ENCODE measurements around the gene PMP22.
"Not testable (repeated sequence)": the region's sequence is repeated elsewhere in the genome, so short reads cannot be mapped to it uniquely, and the experiment has no call there.

PMP22 gene

DNA sequence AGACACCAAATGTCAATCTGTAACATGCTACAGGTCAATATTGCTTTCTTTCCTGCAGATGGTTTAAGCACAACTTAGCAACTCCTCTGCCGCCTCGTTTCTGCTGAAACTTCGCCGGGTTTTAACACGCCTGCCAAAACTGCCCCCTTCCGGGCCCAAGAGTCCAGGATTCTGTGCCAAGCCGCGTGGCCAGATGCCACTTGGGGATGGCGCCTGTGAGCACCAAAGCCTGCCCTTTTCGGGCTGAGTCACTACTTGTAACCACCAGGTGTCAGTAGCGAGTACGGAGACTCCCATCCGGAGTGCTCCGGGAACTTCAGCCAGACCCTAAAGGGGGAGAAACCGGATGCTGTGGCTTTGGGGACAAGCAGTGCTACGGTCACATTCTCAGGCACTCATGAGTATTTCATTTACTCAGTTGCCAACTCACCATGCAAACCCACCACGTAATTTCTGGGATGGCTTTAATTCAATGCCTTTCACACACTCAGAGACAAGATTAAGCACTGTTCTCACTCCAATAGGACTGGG, 7.8 kb downstream of the PMP22 start:
- H3K4me3 ChIP-seq (ENCODE audit: low read depth, low read length): no peak overlapping the region

DNA sequence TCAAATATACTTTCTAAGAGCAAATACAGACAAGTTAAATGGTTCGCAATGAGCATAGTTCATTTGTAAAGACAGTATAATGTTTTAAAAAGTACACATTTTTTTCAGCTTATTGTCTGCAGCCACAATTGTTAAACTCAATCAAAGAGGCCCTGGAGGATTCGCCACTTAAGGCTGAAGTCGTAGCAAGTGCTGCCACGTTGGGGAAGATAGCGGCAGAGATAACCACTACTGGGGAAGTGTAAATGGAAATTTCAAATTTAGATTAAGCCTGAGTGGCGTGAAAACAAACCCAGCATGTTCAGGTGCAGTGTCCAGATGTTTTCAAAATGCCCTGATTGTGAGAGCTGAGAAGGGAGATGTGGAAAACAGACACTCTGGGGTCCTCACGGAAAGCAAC, 8.4 kb downstream of the PMP22 start:
- no peak overlapping the region for H3K4me3 ChIP-seq (ENCODE audit: low read depth, low read length)

DNA sequence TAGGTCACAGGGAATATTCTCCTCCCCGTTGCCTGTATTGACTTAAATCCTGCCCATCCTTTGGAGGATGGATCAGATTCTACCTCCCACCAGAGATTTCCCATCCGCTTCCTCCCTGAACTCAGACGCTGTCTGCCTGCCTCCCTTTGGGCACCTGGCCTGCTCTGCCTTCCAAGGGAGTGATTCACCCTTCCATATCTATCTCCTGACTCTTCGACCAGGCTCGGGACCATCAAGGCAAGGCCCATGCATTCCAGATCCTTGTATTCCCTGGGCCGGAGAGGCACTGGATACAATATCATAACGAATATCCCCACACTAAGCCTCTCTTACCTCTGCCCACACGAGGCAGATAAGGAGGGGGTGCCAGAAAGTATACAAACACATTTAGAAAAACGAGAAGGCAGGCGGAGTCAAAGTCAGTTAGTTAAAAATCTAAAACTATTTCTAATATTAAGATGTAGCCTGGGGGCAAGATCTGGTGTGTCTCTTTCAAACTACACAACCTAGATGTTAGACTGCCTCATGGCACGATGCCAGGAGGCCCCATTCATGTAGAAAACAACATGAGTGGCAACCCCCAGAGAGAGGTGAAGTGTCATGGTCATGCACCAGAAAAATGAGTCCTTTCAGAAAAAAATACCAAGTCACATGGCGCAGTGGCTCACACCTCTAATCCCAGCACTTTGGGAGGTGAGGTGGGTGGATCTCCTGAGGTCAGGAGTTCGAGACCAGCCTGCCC, 9.2 kb downstream of the PMP22 start:
- H3K4me3 ChIP-seq (ENCODE audit: low read depth, low read length): no peak overlapping the region

DNA sequence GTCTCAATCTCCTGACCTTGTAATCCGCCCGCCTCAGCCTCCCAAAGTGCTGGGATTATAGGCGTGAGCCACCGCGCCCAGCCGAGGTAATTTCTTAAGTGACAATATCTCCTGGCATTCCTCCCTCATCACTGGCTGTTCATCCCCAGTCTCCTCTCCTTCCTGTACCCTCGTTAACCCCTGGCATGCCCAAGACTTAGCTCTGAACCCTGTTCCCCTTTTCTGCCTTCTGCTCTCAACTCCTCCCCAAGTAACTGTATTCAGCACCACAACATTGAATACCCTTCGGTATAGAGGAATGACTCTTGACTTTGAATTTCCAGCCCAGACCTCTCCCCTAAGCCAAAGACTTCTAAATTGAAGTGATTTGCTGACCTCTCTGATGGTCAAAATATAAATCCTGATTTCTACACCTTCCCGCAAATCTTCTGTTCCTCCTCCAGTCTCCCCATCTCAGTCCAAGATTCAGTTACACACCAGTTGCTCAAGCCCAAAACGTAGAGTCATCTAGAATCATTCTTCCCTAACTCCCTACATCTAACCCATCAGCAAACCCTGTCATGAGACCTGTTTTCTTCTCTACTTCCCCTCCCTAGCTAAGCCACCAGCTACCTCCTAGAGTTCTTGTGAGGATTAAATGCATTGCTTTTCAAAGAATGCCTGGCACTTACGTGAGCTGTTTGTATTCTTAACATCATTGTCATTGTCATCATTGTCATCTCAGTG, 14.8 kb downstream of the PMP22 start:
- no peak overlapping the region for H3K4me3 ChIP-seq (ENCODE audit: low read depth, low read length)

DNA sequence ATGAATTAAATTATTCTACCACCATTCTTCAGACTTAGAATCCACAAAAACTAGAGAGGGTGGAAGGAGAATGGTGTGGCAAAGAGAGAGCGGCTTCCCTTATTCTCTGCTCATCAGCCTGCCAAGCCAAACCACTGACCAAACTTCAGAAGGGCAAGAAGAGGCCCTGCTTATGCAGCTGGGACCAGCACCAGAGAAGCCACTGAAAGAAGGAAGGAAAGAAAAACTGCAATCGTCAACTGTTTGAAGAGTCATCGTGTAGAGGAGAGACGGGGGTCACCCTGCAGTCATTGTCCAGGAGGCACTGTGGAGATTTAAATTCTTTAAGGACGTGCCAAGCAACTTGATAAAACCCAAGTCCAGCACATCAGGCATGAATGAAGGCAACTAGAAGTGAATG, 15.6 kb downstream of the PMP22 start:
- no peak overlapping the region for H3K4me3 ChIP-seq (ENCODE audit: low read depth, low read length)

DNA sequence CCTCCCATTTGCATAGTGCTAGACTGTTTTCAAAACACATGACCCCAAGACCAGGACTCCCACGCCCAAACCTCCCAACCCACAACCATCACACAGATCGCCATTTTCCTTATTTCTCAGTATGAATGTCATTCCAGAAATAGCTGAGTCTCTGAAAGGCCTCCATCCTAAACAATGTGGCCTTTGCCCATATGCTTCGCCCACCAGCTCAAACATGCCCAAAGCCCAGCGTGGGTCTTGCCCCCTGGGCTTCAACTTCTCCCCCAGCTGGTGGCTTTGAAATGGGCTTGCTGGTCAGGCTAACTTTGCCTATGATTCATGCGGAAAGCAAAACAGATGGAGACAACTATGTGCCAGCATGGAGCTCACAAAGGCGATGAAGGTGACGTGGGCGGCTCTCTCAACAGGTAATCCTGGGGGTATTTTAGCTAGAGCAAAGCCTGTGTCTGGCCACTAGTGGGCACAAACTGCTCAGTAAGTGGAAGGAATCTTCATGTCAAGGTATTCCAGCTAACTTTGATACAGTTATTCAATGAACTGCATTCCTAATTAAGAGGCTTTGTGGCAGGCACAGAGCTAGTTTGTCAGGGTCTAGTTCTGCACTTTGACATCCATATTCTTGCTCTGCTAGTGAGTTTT, 17.1 kb downstream of the PMP22 start:
- no peak overlapping the region for H3K4me3 ChIP-seq (ENCODE audit: low read depth, low read length)

DNA sequence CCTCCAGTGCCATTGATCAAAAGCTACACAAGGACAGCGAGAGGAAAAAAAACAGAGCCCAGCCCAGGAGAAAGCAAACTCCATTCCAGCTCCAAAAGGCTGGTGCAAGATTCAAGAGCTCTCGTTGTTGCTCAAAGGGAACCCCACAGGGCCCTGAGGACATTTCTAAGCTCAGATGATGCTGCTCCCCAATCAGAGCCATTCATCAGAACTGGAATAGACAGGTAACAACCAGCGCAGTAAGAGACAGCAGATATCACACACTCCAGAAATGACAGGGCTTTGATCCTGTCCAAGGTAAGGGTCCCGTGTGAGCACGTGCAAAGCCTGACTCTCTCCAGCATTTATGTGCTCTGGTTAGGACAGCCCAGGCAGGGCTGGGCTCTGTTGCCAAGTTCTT, 20.1 kb downstream of the PMP22 start:
- H3K4me3 ChIP-seq (ENCODE audit: low read depth, low read length): no peak overlapping the region

DNA sequence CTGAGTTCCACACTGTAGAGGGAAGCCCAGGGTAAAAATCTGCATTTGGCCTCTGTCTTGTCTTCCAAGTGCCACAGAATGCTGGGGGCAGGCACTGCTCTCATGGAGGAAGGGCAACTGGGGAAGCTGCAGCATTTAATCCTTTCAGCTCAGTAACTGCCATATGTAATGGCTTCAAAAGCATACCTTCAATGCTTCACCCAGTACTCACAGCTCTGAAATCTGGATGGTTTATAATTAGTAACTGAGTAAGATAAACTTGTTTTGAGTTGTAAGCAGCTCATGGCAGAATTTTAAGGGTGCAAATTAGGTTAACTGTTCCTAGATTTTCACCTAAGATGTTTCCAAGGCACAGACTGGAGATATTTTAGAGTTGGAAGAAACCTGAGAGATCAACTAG, 24.5 kb downstream of the PMP22 start:
- H3K4me3 ChIP-seq (ENCODE audit: low read depth, low read length): no peak overlapping the region

DNA sequence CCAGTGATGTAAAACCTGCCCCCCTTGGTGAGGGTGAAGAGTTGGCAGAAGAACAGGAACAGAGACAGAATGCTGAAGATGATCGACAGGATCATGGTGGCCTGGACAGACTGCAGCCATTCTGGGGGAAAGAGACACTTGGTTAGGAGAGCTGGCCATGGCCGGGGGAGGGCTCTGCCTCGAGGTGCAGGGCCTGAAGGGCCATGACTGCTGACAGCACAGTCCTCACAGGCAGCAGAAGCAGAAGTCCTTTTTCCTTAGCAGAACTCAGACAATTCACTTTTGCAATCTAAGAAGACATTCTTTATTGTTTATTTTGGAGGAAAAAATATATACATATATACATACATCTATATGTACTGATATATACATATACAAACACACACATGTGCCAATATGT, 25.6 kb downstream of the PMP22 start:
- no peak overlapping the region for H3K4me3 ChIP-seq (ENCODE audit: low read depth, low read length)

DNA sequence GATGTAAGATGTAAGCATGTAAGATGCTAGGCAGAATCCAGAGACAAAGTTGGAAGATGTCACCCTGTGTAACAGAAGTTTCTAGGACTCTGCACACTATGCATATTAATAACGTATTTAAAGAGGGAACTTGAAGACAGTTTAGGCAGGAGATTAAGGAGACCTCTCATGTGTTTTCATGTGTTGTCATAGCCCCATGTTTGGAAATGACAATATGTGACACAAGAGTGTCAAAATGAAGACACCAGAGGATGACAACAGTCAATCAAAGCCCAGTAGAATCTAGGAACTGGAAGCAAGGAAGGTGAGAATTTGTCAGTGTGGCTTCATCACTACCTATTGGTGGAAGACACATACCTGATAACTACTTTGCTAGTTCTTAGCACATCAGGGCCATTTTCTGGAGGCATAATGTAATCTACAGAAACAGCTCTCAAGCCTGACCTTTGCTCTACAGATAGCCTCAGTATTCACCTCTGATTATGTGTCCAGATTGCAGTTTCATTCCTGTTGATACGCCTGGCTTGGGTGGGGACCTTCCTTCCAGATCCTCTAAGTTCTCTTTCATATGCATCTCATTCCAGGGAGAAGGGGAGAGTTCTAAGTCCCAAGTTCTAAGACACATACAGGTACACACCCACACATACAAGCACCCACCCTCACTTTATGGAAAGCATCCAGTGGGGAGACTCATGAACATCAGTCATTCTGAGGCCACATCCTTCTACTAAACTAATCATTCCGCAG, 26.3 kb downstream of the PMP22 start:
- no peak overlapping the region for H3K4me3 ChIP-seq (ENCODE audit: low read depth, low read length)

DNA sequence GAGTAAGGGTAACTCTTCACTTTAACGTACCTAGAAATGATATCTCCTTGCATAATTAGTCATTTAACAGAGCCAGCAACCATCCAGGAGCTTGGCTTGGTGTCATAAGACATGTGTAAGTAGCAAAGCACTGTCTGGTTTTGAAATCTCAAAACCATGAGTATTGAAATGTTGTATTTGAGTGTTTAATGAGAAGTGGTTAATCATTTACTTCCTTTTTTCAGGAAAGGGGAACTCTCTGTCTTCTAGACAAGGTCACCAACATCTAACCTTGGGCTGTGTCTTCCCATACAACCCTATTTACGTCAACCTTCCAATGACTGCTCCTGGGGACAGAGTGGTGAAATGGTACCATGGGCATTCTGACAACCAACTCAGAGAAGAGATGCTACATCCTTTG, 27.1 kb downstream of the PMP22 start:
- no peak overlapping the region for H3K4me3 ChIP-seq (ENCODE audit: low read depth, low read length)

DNA sequence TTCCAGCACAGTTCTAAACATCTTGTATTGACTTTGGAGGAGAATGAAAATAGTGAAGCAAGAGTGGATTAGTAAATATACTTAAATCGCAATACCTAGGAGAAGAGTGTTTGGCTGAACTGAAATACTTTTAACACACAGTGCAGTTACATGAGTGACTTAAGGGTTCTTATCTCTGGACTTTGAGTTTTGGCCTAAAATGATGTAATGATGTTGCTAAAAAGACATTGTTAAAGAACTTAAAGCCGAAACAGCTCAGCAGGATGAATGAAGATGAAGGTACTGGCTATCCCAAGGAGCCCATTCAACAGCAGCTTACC, 28.1 kb downstream of the PMP22 start:
- H3K4me3 ChIP-seq (ENCODE audit: low read depth, low read length): no peak overlapping the region

DNA sequence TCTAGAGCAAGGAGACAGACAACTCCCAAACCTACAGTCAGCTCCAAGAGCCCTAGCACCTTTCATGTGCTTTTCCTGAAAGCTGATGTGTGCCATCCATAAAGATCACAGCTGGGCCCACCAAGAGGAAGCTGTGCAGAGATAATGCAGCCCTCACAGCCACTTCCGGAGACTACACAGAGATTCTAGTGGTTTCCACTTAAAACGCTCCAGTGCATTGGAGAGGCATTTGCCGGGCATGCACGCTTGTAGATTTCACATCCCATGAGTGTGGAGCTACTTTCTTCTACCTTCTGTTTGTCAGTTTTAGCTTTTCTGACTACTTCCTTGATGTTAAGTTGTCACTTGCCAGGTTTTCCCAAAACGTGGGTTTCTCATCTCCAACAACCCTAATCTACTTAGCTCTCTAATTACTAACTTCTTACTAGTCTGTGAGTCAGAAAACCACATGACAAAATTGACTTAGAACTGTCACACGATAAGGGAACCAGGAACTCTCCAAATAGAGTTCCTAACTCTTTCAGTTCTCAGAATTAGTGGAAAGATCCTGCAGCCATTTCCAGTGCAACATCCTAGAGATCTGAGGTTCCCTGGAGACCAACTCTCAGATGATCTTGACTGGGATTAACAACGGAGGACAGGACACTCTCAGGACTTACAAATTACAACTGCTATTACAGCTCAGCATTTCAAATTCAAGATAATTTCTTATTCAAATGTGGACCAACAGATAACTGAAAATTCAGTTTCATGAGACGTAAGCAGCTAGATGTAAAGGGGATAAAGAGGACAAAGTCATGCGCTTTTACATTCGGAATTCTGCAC, 28.6 kb downstream of the PMP22 start:
- no peak overlapping the region for H3K4me3 ChIP-seq (ENCODE audit: low read depth, low read length)

DNA sequence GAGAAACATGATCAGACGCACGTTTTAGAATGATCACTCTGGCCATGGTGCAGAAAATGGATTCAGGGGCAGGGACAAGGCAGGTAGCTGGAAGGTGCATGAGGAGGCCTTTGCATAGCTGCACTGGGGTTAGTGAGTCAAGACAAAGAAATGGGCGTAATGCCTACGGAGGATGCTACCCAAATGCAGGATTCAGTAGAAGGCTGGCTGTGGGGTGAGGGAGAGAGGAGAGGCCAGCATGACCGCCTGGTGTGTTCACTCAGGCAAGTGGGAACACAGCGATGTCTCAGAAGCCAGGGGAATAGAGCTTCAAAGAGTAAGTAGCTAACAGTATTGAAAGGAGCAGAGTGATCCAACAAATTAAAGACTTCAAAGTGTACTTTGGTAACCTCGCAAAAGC, 31.2 kb downstream of the PMP22 start:
- H3K4me3 ChIP-seq (ENCODE audit: low read depth, low read length): no peak overlapping the region

DNA sequence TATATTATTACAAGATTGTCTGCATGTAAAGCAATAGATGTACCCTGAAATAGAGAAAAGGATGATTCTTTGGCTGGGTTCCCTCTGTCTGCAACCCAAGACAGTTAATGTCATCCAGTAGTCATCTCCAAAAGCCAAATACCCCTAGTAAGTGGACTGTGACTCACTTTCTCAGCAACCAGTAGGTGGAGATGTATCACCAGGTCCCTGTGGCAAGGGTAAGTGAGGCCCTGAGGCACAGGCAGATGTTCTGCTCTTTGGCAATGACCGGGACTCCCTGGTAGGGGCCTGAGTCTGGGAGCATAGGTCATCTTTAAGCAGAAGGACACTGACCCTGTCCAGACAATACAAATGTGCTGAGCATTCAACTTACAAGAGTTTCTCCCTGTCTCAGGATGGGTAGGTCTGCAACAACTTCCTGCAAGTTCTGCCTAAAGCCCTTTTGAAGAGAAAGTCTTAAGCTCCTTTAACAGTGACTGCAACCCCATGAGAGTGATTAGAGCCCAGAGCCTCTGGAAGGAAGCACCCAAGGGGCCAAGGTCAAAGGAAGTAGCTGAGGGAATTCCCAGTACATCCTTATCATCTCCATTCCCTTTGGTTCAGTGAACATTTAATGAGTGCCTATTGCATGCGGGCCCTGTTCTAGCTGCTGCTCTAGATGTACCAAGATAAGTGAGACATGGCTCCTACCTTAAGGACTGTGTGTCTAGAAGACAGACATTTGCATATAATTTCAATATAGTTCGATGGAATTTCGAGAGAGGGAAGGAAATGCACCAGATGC, 31.9 kb downstream of the PMP22 start:
- no peak overlapping the region for H3K4me3 ChIP-seq (ENCODE audit: low read depth, low read length)

DNA sequence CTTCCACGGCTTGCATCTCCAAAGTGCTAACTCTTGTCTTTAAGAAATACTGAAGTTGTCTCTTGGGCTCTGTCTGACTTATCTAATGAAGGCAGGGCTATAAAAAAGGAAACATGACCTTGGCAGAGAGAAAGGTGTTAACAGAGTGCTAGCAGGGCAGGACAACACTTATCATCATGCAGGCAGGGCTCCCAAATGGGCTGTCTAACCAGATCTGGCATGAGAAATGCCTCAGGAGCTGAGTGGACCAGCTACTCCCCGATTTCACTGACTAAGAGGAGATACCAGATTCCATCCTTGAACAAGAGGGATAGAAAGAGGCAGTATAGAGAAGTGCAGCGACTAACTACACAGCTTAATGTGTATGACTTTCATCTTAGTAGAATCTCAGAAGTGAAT, 32.6 kb downstream of the PMP22 start:
- no peak overlapping the region for H3K4me3 ChIP-seq (ENCODE audit: low read depth, low read length)

DNA sequence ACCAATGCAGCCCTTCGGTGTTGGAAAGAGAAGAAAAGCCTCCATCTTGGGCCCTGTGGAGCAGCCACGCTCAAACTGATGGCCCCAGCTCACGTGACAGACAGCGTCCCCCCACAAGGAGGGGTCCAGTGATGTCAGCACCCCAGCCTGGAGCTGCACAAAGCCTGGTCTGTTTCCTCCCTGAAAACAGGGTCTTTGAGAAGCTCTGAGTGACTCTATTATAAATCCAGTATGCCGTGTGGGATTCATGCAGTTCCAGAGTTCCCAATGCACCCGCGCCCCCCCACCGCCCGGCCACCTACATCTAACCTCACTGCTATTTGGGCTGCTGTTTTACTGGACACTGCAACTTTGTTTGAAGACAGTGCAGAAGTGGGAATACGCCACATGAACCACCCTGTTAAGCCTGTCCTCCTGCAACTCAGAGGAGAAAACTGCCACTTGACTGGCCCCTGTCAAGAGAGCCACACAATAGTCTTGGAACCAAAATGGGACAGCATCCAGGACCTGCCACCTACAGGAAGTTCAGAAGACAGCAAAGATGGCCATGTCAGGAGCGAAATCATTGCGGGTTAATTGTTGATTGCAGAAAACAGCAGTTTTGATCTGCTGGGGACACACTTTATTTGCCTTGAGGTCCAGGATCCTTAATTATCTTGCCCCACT, 33.1 kb downstream of the PMP22 start:
- H3K4me3 ChIP-seq (ENCODE audit: low read depth, low read length): no peak overlapping the region

DNA sequence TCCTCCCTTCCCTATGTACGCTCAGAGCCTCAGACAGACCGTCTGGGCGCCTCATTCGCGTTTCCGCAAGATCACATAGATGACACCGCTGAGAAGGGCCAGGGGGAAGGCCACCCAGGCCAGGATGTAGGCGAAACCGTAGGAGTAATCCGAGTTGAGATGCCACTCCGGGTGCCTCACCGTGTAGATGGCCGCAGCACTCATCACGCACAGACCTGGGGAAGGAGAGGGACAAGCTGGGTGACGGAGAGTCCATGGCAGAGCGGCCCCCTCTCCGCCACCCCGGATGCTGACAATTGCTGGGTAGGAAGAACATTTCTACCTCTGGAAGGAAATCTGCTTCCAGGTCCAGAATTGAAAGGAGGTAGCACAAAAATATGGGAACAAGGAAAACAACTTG, 34.3 kb downstream of the PMP22 start:
- H3K4me3 ChIP-seq (ENCODE audit: low read depth, low read length): no peak overlapping the region

DNA sequence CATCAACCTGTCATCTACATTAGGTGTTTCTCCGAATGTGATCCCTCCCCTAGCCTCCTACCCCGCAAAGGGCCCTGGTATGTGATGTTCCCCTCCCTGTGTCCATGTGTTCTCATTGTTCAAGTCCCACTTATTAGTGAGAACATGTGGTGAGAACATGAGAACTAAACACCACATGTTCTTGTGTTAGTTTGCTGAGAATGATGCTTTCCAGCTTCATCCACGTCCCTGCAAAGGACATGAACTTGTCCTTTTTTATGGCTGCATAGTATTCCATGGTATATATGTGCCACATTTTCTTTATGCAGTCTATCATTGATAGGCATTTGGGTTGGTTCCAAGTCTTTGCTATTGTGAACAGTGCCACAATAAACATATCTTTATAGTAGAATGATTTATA, 43.3 kb downstream of the PMP22 start:
- H3K4me3 ChIP-seq (ENCODE audit: low read depth, low read length): not testable (repeated sequence)

Measured in iPS-11a (cell line).